Neural progenitor cell (in vitro differentiated cells): ENCODE data around the gene HPSE2. TPM values are rescaled to one million over a fixed set of nuclear protein-coding genes. Genes with fewer than 3 reads are reported as not detected.

ENCODE experiments used
- DNase-seq: peaks from one replicate; pipeline ENCODE4 v3.0.0-alpha.2; 2016; ENCODE audit warnings: low spot score
- H2AFZ ChIP-seq: fragments of 200-600 bp; sonication (generic); replicated peaks from 2 replicates; pipeline ENCODE4 v1.6.1; 2016; ENCODE audit warnings: antibody characterized with exemption
- H3F3A ChIP-seq: fragments of 200-600 bp; sonication (generic); 2 replicates; pipeline ENCODE4 v1.6.1; 2016; ENCODE audit warnings: antibody characterized with exemption, low read depth
- H3K27ac ChIP-seq: fragments of 200-600 bp; sonication (generic); 2 replicates; pipeline ENCODE4 v1.5.1; 2016; ENCODE audit warnings: mild to moderate bottlenecking
- H3K27me3 ChIP-seq: fragments of 200-600 bp; sonication (generic); 2 replicates; pipeline ENCODE4 v1.6.1; 2016; ENCODE audit warnings: mild to moderate bottlenecking, moderate library complexity
- H3K36me3 ChIP-seq: fragments of 200-600 bp; sonication (generic); 2 replicates; pipeline ENCODE4 v1.5.1; 2016
- H3K4me1 ChIP-seq: fragments of 200-600 bp; sonication (generic); 2 replicates; pipeline ENCODE4 v1.6.1; 2016; ENCODE audit warnings: mixed run types
- H3K4me2 ChIP-seq: fragments of 200-600 bp; sonication (generic); 2 replicates; pipeline ENCODE4 v1.6.1; 2016
- H3K4me3 ChIP-seq: fragments of 200-600 bp; sonication (generic); 2 replicates; pipeline ENCODE4 v1.5.1; 2016
- H3K79me2 ChIP-seq: fragments of 200-600 bp; sonication (generic); 2 replicates; pipeline ENCODE4 v1.6.1; 2016; ENCODE audit warnings: low read depth
- H3K9ac ChIP-seq: fragments of 200-600 bp; sonication (generic); 2 replicates; pipeline ENCODE4 v1.6.1; 2016
- H3K9me3 ChIP-seq: fragments of 200-600 bp; sonication (generic); 2 replicates; pipeline ENCODE4 v1.5.1; 2016; ENCODE audit warnings: low read depth
- H4K20me1 ChIP-seq: fragments of 200-600 bp; sonication (generic); 2 replicates; pipeline ENCODE4 v1.6.1; 2016; ENCODE audit warnings: low read depth
- H3K27ac Mint-ChIP-seq: 3 replicates; pipeline ENCODE4 v1.8.0; 2021; ENCODE audit warnings: mixed read lengths
- H3K27me3 Mint-ChIP-seq: 2 replicates; pipeline ENCODE4 v1.8.0; 2022; ENCODE audit warnings: low read depth, mild to moderate bottlenecking, inconsistent platforms, moderate library complexity, mixed read lengths; ENCODE audit not compliant: insufficient read depth
- H3K36me3 Mint-ChIP-seq: 3 replicates; pipeline ENCODE4 v1.8.0; 2021; ENCODE audit warnings: mixed read lengths
- H3K4me1 Mint-ChIP-seq: 3 replicates; pipeline ENCODE4 v1.8.0; 2021; ENCODE audit warnings: mixed read lengths
- H3K4me3 Mint-ChIP-seq: 3 replicates; pipeline ENCODE4 v1.8.0; 2021; ENCODE audit warnings: mild to moderate bottlenecking, moderate library complexity, mixed read lengths
- H3K9me3 Mint-ChIP-seq: 3 replicates; pipeline ENCODE4 v1.8.0; 2020; ENCODE audit warnings: mixed read lengths
- CTCF ChIP-seq: fragments of 200-600 bp; sonication (generic); IDR thresholded peaks from 2 replicates; pipeline ENCODE4 v1.5.1; 2017; ENCODE audit warnings: antibody characterized with exemption, mild to moderate bottlenecking
- EZH2 ChIP-seq: fragments of 200-600 bp; sonication (generic); IDR thresholded peaks from 2 replicates; pipeline ENCODE4 v1.6.1; 2017; ENCODE audit warnings: antibody characterized with exemption, mild to moderate bottlenecking, moderate library complexity
- EZH2phosphoT487 ChIP-seq: fragments of 200-600 bp; sonication (generic); IDR thresholded peaks from 2 replicates; pipeline ENCODE4 v1.6.1; 2017; ENCODE audit warnings: antibody characterized with exemption
- total RNA-seq: library from RNA; depleted of rRNA; stranded (reverse); fragments of >200 nt; gene quantifications from 2 replicates; pipeline ENCODE4 v1.2.3, GENCODE V29; 2015; ENCODE audit warnings: low replicate concordance

HPSE2 gene
- total RNA-seq, 1 donor from 2014 or later: 3.4 TPM

GRCh38 chr10:98438715-98439114, 796.9 kb downstream of the HPSE2 start:
- H3K27ac Mint-ChIP-seq: no peak overlapping the region
- Histone ChIP-seq H3K27ac (no peak overlapping the region), H3F3A (no peaks in the 10 kb centered on the region), H3K4me2 (no peak overlapping the region), H3K4me1 (no peaks in the 10 kb centered on the region), H3K36me3 (no peaks in the 10 kb centered on the region), H3K79me2 (no peaks in the 10 kb centered on the region), H3K9ac (no peak overlapping the region), H2AFZ (no peak overlapping the region), H3K27me3 (no peaks in the 10 kb centered on the region), H4K20me1 (no peaks in the 10 kb centered on the region), H3K4me3 (no peak overlapping the region), H3K9me3 (no peaks in the 10 kb centered on the region)
- no peak overlapping the region for H3K4me3 Mint-ChIP-seq
- no peaks in the 10 kb centered on the region for H3K4me1 Mint-ChIP-seq
- peaks cover 9% of the 10 kb centered on the region for H3K9me3 Mint-ChIP-seq
- TF ChIP-seq EZH2phosphoT487 (no peak), CTCF (no peak), EZH2 (no peak)
- no peak for DNase-seq
- peaks cover 4% of the 10 kb centered on the region for H3K27me3 Mint-ChIP-seq
- peaks cover 34% of the 10 kb centered on the region for H3K36me3 Mint-ChIP-seq

GRCh38 chr10:98436704-98437103, 798.9 kb downstream of the HPSE2 start:
- H3K36me3 Mint-ChIP-seq: peaks cover 37% of the 10 kb centered on the region

GRCh38 chr10:98435178-98435577, 800.5 kb downstream of the HPSE2 start:
- no peaks in the 10 kb centered on the region for H3K27me3 Mint-ChIP-seq
- Histone ChIP-seq H3K4me2 (no peak overlapping the region), H3K79me2 (no peaks in the 10 kb centered on the region), H3K9me3 (peaks cover 5% of the 10 kb centered on the region), H3K36me3 (peaks cover 8% of the 10 kb centered on the region), H3F3A (no peaks in the 10 kb centered on the region), H4K20me1 (no peaks in the 10 kb centered on the region), H2AFZ (no peak overlapping the region), H3K27me3 (no peaks in the 10 kb centered on the region), H3K9ac (no peak overlapping the region), H3K4me1 (no peaks in the 10 kb centered on the region), H3K27ac (no peak overlapping the region), H3K4me3 (no peak overlapping the region)
- no peak for TF ChIP-seq EZH2phosphoT487
- no peak for TF ChIP-seq EZH2
- TF ChIP-seq CTCF: no peak
- peaks cover 19% of the 10 kb centered on the region for H3K9me3 Mint-ChIP-seq
- H3K36me3 Mint-ChIP-seq: peaks cover 44% of the 10 kb centered on the region
- H3K4me3 Mint-ChIP-seq: no peak overlapping the region
- no peak overlapping the region for H3K27ac Mint-ChIP-seq
- H3K4me1 Mint-ChIP-seq: no peaks in the 10 kb centered on the region
- no peak for DNase-seq

More at GRCh38 chr10:98436704-98437103, 798.9 kb downstream of the HPSE2 start:
- no peak overlapping the region for H3K27ac ChIP-seq
- H3K9me3 Mint-ChIP-seq: peaks cover 19% of the 10 kb centered on the region
- DNase-seq: no peak
- H3K27ac Mint-ChIP-seq: no peak overlapping the region
- no peak overlapping the region for H3K4me3 Mint-ChIP-seq
- no peaks in the 10 kb centered on the region for H3K79me2 ChIP-seq
- TF ChIP-seq EZH2: no peak
- no peak for TF ChIP-seq EZH2phosphoT487
- TF ChIP-seq CTCF: no peak
- no peak overlapping the region for H2AFZ ChIP-seq
- no peaks in the 10 kb centered on the region for H3K4me1 Mint-ChIP-seq
- peaks cover 4% of the 10 kb centered on the region for H3K27me3 Mint-ChIP-seq
- peaks cover 8% of the 10 kb centered on the region for H3K36me3 ChIP-seq
- no peak overlapping the region for H3K4me3 ChIP-seq
- H3K9me3 ChIP-seq: peaks cover 5% of the 10 kb centered on the region
- no peak overlapping the region for H3K9ac ChIP-seq
- H4K20me1 ChIP-seq: no peaks in the 10 kb centered on the region
- H3F3A ChIP-seq: no peaks in the 10 kb centered on the region
- no peaks in the 10 kb centered on the region for H3K4me1 ChIP-seq
- no peaks in the 10 kb centered on the region for H3K27me3 ChIP-seq
- H3K4me2 ChIP-seq: no peak overlapping the region
